GM18868 (cell line): ENCODE results near the gene ADAMTSL5.
A peak's percentile ranks its signal among the peaks of the same experiment; 100 is the strongest.

Source experiments
- ATAC-seq: cut with Tn5 transposase; IDR thresholded peaks from one replicate; pipeline ENCODE4 v1.9.1; 2021; ENCODE audit warnings: mild to moderate bottlenecking, moderate library complexity; ENCODE audit not compliant: unreplicated experiment

The ADAMTSL5 gene

GRCh38 chr19:1496714-1497577 is 15.9 kb downstream of the ADAMTSL5 start:
- ATAC-seq = no peak

- no peak for ATAC-seq
Measured at GRCh38 chr19:1495799-1496713, 16.8 kb downstream of the ADAMTSL5 start.

- ATAC-seq = no peak
Measured at GRCh38 chr19:1495051-1495798, 17.6 kb downstream of the ADAMTSL5 start.

GRCh38 chr19:1494115-1494815 is 18.6 kb downstream of the ADAMTSL5 start:
- no peak for ATAC-seq

GRCh38 chr19:1492474-1493006 is 20.3 kb downstream of the ADAMTSL5 start:
- ATAC-seq = no peak

GRCh38 chr19:1491849-1492170 is 21.0 kb downstream of the ADAMTSL5 start:
- no peak for ATAC-seq

- ATAC-seq = no peak
Measured at GRCh38 chr19:1491114-1491848, 21.5 kb downstream of the ADAMTSL5 start, which contains the start of gene REEP6. Gene REEP6, plus strand, starts transcription at chr19:1491181. Its CDS starts 89 bp downstream, at chr19:1491270.

GRCh38 chr19:1490311-1491113 is 22.3 kb downstream of the ADAMTSL5 start, which contains the start of gene PCSK4:
Gene PCSK4, minus strand, starts transcription at chr19:1490350. Its CDS starts 4 bp downstream, at chr19:1490346.
- ATAC-seq = peak; percentile 85

- ATAC-seq = no peak
Measured at GRCh38 chr19:1489463-1490310, 23.1 kb downstream of the ADAMTSL5 start.

- ATAC-seq = no peak
Measured at GRCh38 chr19:1488282-1488601, 24.6 kb downstream of the ADAMTSL5 start.

GRCh38 chr19:1487576-1488281 is 25.1 kb downstream of the ADAMTSL5 start:
- ATAC-seq = no peak

GRCh38 chr19:1486720-1487575 is 25.9 kb downstream of the ADAMTSL5 start:
- ATAC-seq = no peak

- no peak for ATAC-seq
Measured at GRCh38 chr19:1483979-1484428, 28.8 kb downstream of the ADAMTSL5 start.

- no peak for ATAC-seq
Measured at GRCh38 chr19:1483131-1483978, 29.5 kb downstream of the ADAMTSL5 start.
